ENCODE measurements around the gene GSTO1. TPM values are rescaled to one million over a fixed set of nuclear protein-coding genes. Genes with fewer than 3 reads are reported as not detected.
A peak's percentile ranks its signal among the peaks of the same experiment; 100 is the strongest.
"Not testable (repeated sequence)": the region's sequence is repeated elsewhere in the genome, so short reads cannot be mapped to it uniquely, and the experiment has no call there.

The GSTO1 gene
- 106 TPM for total RNA-seq
- long read RNA-seq, transcript GSTO1-202 (6 exons, 972 nt): major isoform, 62 of 71 reads
- long read RNA-seq, partial matches to known transcripts: 1 of 71 reads
- long read RNA-seq, other reads (novel, unspliced or antisense): 2 of 71 reads

DNA sequence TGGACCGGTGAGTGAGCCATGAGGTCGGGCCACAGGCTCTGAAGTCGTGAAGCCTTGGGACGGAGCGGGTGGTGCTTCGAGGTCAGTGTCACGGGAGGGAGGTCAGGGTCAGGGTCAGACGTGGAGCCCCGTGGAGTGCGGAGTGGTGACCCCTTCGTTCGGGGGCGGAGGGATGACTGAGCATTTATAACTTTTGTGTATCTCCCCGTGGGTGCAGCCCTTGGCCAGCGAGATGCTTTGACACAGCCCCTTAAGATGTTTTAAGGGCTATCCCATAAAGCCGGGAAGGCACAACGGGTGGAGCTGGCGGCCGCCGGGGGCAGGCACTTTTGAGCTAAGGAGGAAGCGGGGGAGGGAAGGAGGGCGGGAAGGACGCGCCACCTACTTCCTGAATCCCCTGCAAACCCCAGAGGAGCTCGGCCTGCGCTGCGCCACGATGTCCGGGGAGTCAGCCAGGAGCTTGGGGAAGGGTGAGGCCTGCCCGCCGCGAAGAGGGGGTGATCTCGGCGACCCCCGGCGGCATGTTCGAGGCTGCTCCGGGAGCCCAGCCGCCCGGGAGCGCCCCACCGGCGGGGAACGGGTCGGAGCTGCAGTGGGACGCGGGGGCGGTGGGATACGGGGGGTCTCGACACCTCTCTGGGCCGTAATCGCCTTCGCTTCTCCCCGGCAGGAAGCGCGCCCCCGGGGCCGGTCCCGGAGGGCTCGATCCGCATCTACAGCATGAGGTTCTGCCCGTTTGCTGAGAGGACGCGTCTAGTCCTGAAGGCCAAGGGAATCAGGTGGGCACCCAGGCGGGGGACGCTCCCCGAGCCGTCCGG lies at the start of gene GSTO1:
Gene GSTO1 (plus strand): TSS at position 400 of the 818 bp plus-strand sequence. CDS start 37 bp downstream, at position 437.
- DNase-seq (ENCODE audit: low spot score): peak; percentile 93

DNA sequence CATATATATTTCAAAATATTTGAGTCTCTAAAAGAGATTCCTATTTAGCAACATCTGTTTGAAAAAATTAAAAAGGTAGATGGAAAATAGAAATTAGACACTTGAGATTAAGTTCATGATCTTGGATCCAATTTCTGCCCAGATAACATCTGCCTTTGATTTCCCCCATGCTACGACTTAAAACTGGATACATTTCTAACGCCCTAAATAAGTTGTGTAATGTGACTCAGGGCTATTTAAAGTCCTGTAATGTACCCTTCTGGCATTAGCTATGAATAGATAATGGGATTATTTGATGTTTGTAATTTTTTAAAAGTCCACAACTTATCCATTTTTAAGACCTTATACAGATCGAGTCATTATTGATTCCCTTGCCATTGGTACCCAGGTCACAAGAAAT lies 46.0 kb upstream of the GSTO1 start:
- no peak for DNase-seq (ENCODE audit: low spot score)

DNA sequence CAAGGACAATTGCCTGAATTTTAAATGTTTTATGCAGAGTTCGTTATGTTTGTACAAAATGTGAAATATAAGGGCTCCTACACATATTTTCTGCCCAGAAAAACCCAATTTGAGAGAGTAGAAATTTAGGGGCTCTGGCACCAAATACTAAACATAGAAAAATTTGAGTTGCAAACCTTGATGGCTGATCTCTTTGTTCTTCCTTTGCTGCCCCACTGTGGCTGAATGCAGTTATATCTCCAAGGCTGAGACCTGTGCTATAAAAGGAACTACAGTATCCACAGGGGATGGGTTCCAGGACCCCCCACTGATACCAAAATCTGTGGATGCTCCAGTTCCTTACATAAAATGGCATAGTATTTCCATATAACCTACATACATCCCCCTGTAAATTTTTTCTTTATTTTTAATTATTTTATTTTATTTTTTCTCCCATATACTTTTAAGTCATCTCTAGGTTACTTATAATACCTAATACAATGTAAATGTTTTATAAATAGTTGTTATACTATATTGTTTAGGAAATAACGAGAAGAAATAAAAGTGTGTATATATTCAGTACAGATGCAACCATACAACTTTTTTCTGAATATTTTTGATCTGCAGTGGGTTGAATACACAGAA lies 45.0 kb upstream of the GSTO1 start:
- DNase-seq (ENCODE audit: low spot score): no peak

DNA sequence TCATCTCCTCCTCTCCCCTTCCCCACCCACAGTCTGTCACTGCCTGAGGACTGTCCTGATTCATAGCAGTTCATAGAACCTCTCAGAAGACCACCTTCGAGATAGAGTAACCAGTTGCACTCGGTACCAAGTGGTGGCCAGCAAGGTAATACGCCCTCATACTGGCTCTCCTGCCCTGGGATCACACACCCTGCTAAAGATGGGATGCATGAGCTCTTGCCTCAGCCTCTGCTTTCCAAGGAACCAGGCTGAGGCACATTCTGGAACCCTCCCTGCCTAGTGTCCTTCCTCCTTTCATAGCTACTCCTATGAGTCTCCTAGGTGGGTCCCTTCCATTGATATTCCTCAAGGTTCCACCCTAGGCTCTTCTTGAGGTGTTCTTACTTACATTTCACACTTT lies 38.1 kb upstream of the GSTO1 start:
- no peak for DNase-seq (ENCODE audit: low spot score)

DNA sequence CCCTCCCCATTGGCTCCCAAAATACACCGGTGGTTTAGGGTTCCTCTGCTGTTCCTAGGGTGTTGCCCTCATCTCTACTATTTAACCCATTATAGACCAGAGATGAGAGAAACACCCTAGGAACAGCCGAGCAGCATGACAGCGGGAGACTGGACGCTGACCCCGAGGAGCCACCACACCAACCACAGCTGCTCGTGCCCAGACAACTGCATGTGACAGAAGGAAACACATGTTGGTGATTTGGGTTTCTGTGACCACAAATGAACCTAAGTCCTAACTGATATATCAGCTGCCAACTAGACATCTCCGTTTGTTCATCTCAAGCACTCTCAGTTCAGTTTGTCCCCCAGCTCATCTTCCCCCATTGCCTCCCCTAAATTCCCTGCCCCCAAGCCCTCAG lies 35.9 kb upstream of the GSTO1 start:
- DNase-seq (ENCODE audit: low spot score): no peak

DNA sequence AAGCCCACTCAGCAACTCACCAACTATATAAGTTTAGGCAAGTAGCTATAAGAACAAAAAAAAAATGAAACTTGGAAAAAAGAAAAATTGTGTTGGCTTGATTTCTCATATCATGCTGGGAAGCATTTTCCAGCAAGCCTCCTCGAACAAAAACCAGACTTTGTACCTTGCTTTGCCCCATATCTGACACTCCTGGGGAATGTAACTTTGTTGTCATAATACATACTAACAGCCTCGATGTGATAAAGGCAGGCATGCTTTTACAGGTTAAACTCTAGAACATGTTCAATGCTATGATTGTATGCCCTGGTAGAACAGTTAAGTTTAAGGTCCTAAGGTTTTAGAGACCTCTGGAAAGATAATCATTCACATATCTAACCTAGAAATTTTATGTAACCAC lies 34.2 kb upstream of the GSTO1 start:
- DNase-seq (ENCODE audit: low spot score): no peak

DNA sequence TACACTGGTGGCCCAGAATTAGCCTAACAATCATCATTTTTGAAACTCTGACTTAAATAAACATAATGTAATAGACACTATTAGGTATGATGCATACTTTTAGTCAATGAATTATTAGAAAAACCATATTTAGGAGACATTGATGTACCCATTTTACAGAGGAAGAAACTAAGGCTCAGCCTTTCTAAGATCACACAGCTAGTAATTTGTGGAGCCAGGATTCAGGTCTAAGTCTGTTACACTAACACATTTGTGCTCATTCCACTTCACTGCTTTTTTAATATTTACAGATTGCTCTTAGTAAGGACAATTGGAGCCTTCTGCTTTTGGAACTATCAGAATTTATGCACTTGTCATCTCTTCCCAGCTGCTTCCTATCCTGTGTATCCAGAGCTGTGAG lies 31.4 kb upstream of the GSTO1 start:
- no peak for DNase-seq (ENCODE audit: low spot score)

DNA sequence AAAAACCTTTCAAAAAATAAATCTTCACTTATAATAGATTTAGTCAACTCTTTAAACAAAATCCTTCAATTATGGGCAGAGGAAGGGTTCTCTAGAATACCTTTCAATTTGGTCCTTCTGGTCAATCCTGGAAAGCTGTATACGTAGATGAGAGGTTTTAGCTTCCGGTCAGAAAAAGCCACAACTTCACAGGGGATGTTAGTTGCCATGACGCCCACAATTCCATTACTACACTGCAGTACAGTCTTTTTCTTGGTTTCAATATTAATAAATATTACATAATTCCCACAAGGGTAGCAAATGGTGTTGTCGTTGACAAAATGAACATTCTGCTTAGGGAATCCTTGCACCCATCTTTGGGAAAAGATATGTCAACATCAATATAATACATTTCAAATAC lies 24.2 kb upstream of the GSTO1 start:
- no peak for DNase-seq (ENCODE audit: low spot score)

DNA sequence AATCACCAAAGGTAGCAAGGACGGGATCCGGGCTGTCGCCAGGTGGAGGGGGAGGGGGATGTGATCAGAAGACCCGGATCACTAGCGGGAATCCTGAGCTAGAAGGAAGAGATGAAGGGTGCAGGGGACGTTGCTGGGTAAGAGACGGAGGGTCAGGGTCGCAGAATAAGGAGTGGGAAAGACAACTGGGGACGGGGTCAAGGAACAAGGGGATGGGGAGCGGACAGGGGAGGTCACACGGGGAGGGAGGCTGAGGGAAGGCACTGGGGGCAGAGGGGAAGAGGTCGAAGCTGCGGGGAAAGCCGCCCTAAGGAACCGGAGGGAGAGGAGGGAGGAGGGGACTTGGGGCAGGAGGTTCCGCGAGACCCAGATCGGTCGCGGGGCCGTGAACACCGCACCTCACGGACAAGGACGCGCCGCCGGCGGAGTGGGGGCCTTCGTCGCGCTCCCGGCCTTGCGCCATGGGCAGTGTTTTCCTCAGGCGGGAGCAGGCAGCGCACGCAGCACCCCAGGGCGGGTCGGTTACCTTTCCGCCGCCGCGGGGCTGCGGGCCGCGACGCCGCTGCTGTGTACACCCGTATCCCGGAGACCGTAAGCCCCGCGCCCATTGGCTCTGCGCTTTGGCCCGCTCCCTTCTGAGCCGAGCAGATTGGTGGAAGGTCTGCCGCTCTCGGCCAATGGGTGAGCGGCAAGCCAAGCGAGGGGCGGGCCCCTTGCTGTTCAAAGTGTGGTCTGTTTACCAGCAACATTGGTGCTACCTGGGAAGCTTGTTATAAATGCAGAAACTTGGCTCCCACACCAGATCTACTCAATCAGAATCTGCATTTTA lies 22.7 kb upstream of the GSTO1 start, which contains the start of gene CFAP43:
Gene CFAP43 (minus strand): TSS at position 581 of the 829 bp plus-strand sequence. CDS start 118 bp downstream, at position 463.
- peak; percentile 99 for DNase-seq (ENCODE audit: low spot score)

DNA sequence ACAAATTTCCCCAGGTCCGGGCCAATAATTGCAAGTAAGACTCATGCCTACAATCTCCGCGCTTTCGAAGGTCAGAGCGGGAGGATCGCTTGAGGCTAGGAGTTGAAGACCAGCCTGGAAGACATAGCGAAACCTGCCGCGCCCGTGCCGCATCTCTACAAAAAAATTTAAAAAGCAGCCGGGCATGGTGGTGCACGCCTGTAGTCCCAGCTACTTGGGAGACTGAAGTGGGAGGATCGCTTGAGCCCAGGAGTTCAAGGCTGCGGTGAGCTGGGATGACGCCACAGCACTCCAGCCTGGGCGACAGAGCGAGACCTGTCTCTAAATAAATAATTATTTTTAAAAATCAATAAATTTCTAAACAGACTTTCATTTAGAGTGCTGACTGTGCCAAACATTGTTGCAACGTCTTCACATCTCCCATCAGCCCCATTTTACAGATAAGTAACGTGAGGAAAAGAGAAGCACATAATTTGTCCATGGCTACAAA lies 22.0 kb upstream of the GSTO1 start:
- no peak for DNase-seq (ENCODE audit: low spot score)

DNA sequence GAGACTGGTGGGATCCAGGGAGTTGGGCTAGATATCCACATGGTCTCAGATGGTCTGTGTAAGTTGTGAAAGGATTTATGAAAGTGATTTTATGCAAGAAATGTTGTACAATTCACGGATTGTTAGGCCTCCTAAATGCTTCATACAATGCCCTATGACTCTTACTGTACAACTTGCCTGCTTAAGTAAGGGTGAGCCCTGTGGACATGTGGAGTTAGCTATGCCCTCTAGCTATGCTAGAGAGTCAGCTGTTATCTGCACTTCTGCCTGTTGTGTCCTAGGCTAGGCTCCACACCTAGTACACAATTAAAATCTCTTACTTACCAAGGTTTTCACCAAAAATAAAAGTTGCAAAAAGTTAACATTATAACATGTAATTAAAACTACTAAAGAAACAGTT lies 20.9 kb upstream of the GSTO1 start:
- DNase-seq (ENCODE audit: low spot score): no peak

DNA sequence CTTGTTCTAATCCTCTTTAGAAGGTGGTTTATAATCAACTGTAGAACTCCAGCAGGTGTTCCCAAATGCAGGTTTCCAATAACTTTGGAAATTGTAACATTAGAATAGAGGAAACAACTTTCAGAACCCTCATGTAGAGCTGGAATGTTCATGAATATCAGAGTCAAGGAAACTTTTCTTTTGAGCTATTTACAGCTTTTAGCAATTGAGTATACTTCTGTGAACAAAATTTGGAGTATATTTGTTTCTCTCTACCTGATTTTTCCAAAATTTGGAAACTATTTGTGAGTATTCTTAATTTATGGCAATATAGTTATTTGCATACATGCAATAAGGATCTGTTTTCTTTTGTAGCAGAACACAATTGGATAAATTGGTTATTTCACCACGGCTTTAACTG lies 19.8 kb upstream of the GSTO1 start:
- no peak for DNase-seq (ENCODE audit: low spot score)

DNA sequence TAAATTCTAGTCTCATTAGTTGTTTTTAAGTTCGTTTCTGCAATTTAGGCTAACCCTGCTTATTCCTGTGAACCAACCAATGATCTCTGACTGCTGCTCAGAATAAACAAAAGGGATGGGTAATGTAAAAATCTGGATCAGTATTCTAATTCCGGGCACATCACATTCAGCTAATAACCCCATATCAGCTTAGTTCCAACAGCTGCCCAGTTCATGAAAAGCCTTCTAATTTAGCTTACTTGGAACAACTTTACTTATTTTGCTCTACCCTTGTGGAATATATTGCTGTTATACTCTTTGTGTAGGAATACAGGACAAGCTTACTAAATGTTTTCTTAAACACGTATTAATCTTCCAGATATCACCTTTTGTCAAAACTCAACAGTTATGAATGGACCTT lies 18.9 kb upstream of the GSTO1 start:
- DNase-seq (ENCODE audit: low spot score): no peak

DNA sequence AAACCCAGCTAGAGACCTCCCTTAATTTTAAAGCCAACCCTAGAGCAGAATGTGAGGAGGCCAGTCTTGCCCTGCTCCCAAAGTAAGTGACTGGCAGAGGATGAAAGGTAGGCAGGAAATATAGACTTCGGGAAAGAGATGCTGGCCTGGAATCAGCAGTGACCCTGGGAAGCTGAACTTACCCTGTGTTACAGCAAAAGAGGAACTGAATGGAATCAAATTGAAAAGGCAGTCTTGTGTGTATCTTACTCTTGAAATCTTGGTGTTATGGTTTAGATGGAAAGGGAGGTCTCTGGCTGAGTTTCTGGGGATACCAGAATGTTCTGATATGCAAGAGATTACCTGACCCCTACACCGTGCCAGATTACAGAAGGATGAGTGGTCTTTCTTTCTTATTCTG lies 14.6 kb upstream of the GSTO1 start:
- DNase-seq (ENCODE audit: low spot score): no peak

DNA sequence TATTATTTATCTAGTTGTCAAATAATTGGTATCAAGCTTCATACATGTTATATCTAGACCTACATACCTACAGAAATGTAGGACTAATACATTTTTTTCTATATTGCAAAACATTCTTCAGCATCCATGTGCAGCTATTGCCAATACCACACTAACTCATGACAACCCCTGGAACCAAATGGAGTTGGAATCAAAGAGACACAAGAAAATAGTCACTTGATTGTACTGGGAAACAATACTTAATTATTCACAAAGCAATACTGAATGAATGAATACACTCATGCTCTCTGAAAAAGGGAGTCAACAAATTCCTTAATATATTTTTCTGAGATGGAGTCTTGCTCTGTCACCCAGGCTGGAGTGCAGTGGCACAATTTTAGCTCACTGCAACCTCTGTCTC lies 12.1 kb upstream of the GSTO1 start:
- no peak for DNase-seq (ENCODE audit: low spot score)

DNA sequence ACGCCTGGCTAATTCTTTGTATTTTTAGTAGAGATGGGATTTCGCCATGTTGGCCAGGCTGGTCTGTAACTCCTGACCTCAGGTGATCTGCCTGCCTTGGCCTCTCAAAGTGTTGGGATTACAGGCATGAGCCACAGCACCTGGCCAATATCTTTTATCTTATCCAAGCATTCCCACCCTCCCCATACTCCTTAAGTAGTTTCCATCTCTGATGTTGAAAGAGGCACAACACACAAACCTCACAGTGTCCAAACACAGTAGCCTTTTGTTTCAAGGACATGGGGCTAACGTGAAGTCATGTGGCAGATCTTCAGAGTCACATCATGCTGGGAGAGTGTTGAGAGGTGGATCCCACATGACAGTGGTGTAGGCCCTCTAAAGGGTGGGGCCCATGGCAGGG lies 11.7 kb upstream of the GSTO1 start:
- DNase-seq (ENCODE audit: low spot score): not testable (repeated sequence)

DNA sequence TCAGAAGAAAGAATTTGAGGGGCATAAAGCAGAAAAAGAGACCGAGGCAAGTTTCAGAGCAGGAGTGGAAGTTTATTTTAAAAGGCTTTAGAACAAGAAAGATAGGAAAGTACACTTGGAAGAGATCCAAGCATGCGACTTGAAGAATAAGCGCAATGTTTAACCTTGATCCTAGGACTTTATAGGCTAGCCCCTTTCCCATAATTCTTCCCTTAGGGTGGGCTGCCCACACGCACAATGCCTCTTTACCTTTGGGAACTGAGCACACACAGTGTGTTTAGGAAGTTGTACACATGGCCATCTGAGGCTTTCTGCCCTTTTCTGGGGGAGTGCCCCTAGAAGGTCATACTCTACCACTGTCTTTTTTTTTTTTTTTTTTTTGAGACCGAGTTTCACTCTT lies 11.2 kb upstream of the GSTO1 start:
- DNase-seq (ENCODE audit: low spot score): no peak

DNA sequence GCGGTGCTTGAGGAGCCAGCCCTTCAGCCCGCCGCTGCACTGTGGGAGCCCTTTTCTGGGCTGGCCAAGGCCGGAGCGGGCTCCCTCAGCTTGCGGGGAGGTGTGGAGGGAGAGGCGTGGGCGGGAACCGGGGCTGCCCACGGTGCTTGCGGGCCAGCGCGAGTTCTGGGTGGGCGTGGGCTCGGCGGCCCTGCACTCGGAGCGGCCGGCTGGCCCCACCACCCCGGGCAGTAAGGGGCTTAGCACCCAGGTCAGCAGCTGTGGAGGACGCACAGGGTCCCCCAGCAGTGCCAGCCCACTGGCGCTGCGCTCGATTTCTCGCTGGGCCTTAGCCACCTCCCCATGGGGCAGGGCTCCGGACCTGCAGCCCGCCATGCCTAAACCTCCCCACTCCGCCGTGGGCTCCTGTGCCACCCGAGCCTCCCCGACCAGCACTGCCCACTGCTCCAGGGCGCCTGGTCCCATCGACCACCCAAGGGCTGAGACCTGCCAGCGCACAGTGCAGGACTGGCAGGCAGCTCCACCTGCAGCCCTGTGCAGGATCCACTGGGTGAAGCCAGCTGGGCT lies 9.5 kb upstream of the GSTO1 start:
- no peak for DNase-seq (ENCODE audit: low spot score)

DNA sequence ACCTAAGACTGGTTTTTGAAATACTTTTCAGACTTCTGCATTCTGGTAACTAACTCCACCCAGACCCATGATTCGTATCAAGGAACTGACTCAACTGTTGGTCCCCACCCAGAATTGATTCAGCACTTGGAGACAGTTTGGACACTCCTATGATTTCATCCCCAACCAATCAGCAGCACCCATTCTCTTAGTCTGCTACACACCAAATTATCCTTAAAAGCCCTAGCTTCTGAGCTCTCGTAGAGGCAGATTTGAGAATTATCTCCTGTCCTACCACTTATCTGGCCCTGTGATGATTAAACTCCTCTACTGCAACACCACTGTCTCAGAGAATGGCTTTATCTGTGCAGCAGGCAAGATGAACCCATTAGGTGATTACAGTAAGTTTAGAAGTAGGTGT lies 7.7 kb upstream of the GSTO1 start:
- DNase-seq (ENCODE audit: low spot score): no peak

DNA sequence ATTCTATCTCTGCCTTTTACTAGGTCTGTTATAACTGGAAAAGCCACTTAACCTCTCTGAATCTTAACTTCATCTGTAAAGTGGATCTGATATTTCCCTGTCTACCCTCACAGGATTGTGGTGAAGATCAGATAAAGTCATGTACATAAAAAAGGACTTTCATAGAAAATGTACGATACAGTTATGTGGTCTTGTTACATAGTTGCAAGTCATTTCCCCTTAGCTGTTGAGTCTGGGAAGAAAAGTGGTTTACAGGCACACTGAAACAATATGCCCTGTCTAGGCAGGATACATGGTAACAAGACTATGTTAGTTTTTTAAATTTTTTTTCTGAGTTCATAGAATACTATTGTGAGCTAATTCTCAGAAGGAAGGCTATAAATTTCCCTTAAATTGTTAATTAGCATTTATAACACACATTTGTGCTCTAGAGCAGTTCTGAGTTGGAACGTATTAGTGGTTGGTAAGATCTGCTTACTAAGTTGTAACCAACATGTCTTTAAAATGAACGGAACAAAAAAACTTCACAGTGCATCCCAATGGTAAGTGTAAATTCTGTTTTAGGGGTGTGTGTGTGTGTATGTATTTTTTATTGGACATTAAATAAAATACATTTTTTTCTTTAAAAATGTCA lies 7.1 kb upstream of the GSTO1 start:
- DNase-seq (ENCODE audit: low spot score): no peak

DNA sequence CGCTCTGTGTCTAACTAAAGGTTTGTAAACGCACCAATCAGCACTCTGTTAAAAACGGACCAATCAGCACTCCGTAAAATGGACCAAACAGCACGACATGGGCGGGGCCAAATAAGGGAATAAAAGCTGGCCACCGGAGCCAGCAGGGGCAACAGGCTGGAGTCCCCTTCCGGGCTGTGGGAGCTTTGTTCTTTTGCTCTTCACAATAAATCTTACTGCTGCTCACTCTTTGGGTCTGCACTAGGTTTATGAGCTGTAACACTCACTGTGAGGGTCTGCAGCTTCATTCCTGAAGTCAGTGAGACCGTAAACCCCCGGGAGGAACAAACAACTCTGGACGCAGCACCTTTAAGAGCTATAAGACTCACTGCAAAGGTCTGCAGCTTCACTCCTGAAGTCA lies 5.8 kb upstream of the GSTO1 start:
- not testable (repeated sequence) for DNase-seq (ENCODE audit: low spot score)
